AML-193 (cell line): ENCODE measurements around the gene ANGPTL4.
"Not testable (repeated sequence)": the region's sequence is repeated elsewhere in the genome, so short reads cannot be mapped to it uniquely, and the experiment has no call there.

Experiments used
- DNase-seq, 2 experiments: peaks; one replicate each; lab custom pipeline; 2025; lab: John Stamatoyannopoulos, UW

Gene ANGPTL4

GRCh38 chr19:8363803-8364771 is at the start of gene ANGPTL4:
Gene ANGPTL4 (plus strand): TSS chr19:8364155. CDS start chr19:8364322, 167 bp downstream.
- DNase-seq: no peak

GRCh38 chr19:8314981-8315640 is 48.8 kb upstream of the ANGPTL4 start:
- not testable (repeated sequence) for DNase-seq

GRCh38 chr19:8316351-8317125 is 47.4 kb upstream of the ANGPTL4 start:
- no peak for DNase-seq

- not testable (repeated sequence) for DNase-seq
These were observed 45.1 kb upstream of the ANGPTL4 start for GRCh38 chr19:8318835-8319234.

GRCh38 chr19:8319807-8320520 is 44.0 kb upstream of the ANGPTL4 start:
- no peak for DNase-seq

- DNase-seq: no peak
These were observed 43.3 kb upstream of the ANGPTL4 start for GRCh38 chr19:8320564-8321066.

GRCh38 chr19:8321067-8321985 is 42.6 kb upstream of the ANGPTL4 start, which contains the start of the genes NDUFA7 and RPS28:
Gene NDUFA7 (minus strand): TSS chr19:8321375. CDS start chr19:8321358, 17 bp downstream.
Gene RPS28 (plus strand): TSS chr19:8321496. CDS start chr19:8321531, 35 bp downstream.
- DNase-seq: peak; percentile 86 to 87

GRCh38 chr19:8321986-8322637 is 41.8 kb upstream of the ANGPTL4 start:
- no peak for DNase-seq

- no peak for DNase-seq
These were observed 41.3 kb upstream of the ANGPTL4 start for GRCh38 chr19:8322638-8322997.

- DNase-seq: no peak
These were observed 40.2 kb upstream of the ANGPTL4 start for GRCh38 chr19:8323781-8324185.

- DNase-seq: no peak
These were observed 39.5 kb upstream of the ANGPTL4 start for GRCh38 chr19:8324186-8325050.

- DNase-seq: no peak
These were observed 38.5 kb upstream of the ANGPTL4 start for GRCh38 chr19:8325454-8325853.

- no peak for DNase-seq
These were observed 34.0 kb upstream of the ANGPTL4 start for GRCh38 chr19:8329996-8330395.

GRCh38 chr19:8331263-8331845 is 32.6 kb upstream of the ANGPTL4 start:
- no peak for DNase-seq

- DNase-seq: no peak
These were observed 30.8 kb upstream of the ANGPTL4 start for GRCh38 chr19:8332976-8333766.

GRCh38 chr19:8333767-8334457 is 30.0 kb upstream of the ANGPTL4 start:
- no peak for DNase-seq
